NCI-H128 (cell line): Measurements from ENCODE around the gene ACLY.
"Not testable (repeated sequence)": the region's sequence is repeated elsewhere in the genome, so short reads cannot be mapped to it uniquely, and the experiment has no call there.

Experiments
- DNase-seq: peaks from one replicate; lab custom pipeline; 2025; ENCODE audit not compliant: unreplicated experiment; lab: John Stamatoyannopoulos, UW

The ACLY gene

GRCh38 chr17:41873559-41874292 lies 45.0 kb downstream of the ACLY start:
- no peak for DNase-seq

- no peak for DNase-seq
Observed at GRCh38 chr17:41871789-41872188, 47.0 kb downstream of the ACLY start.

GRCh38 chr17:41870627-41871026 lies 48.1 kb downstream of the ACLY start:
- no peak for DNase-seq

GRCh38 chr17:41870097-41870496 lies 48.7 kb downstream of the ACLY start:
- no peak for DNase-seq

- DNase-seq = no peak
Observed at GRCh38 chr17:41869426-41869825, 49.3 kb downstream of the ACLY start.

- DNase-seq = no peak
Observed at GRCh38 chr17:41868568-41868967, 50.2 kb downstream of the ACLY start.

- no peak for DNase-seq
Observed at GRCh38 chr17:41865596-41865893, 53.2 kb downstream of the ACLY start.

- DNase-seq = peak; percentile 71
Observed at GRCh38 chr17:41864836-41865595, 53.7 kb downstream of the ACLY start, which contains the start of gene KLHL11. TSS of gene KLHL11 (minus strand) at chr17:41865423. CDS start at chr17:41865370, 53 bp downstream.

GRCh38 chr17:41864498-41864835 lies 54.3 kb downstream of the ACLY start:
- peak; percentile 4 for DNase-seq

GRCh38 chr17:41863074-41863848 lies 55.5 kb downstream of the ACLY start:
- no peak for DNase-seq

- no peak for DNase-seq
Observed at GRCh38 chr17:41860254-41860931, 58.4 kb downstream of the ACLY start.

- DNase-seq = not testable (repeated sequence)
Observed at GRCh38 chr17:41851382-41851781, 67.4 kb downstream of the ACLY start.

GRCh38 chr17:41849251-41849990 lies 69.3 kb downstream of the ACLY start:
- no peak for DNase-seq

GRCh38 chr17:41848788-41849187 lies 70.0 kb downstream of the ACLY start:
- DNase-seq = no peak

GRCh38 chr17:41844971-41845370 lies 73.8 kb downstream of the ACLY start:
- no peak for DNase-seq

- DNase-seq = not testable (repeated sequence)
Observed at GRCh38 chr17:41840781-41841180, 78.0 kb downstream of the ACLY start.

- DNase-seq = not testable (repeated sequence)
Observed at GRCh38 chr17:41839448-41839847, 79.3 kb downstream of the ACLY start.

GRCh38 chr17:41837761-41838538 lies 80.8 kb downstream of the ACLY start, which contains the start of gene KLHL10:
TSS of gene KLHL10 (plus strand) at chr17:41837825. CDS start at chr17:41837933, 108 bp downstream.
- no peak for DNase-seq

GRCh38 chr17:41836550-41837196 lies 82.1 kb downstream of the ACLY start:
- DNase-seq = no peak
